H9 (cell line): ENCODE results near the gene LTBP2. TPM values are rescaled to one million over a fixed set of nuclear protein-coding genes. Genes with fewer than 3 reads are reported as not detected.

Source experiments
- DNase-seq: peaks from one replicate; pipeline ENCODE4 v3.0.0-alpha.2; 2017
- H2AFZ ChIP-seq: one replicate; pipeline ENCODE4 v1.6.1; 2013; ENCODE audit warnings: mild to moderate bottlenecking, low read length, control low read depth, moderate library complexity
- H2AK5ac ChIP-seq: 2 replicates; pipeline ENCODE4 v1.6.1; 2013; ENCODE audit warnings: low read length, control low read depth, mixed read lengths; ENCODE audit not compliant: insufficient read length
- H2BK120ac ChIP-seq: one replicate; pipeline ENCODE4 v1.6.1; 2013; ENCODE audit warnings: low read depth, mild to moderate bottlenecking, low read length, control low read depth, inconsistent platforms; ENCODE audit not compliant: poor library complexity, severe bottlenecking
- H2BK12ac ChIP-seq: 2 replicates; pipeline ENCODE4 v1.6.1; 2013; ENCODE audit warnings: low read length, control low read depth, mixed read lengths, low read depth; ENCODE audit not compliant: insufficient read length
- H2BK15ac ChIP-seq: 2 replicates; pipeline ENCODE4 v1.6.1; 2013; ENCODE audit warnings: low read depth, low read length, control low read depth
- H2BK20ac ChIP-seq: one replicate; pipeline ENCODE4 v1.6.1; 2013; ENCODE audit warnings: low read depth, mild to moderate bottlenecking, low read length, control low read depth, inconsistent platforms; ENCODE audit not compliant: poor library complexity, severe bottlenecking
- H2BK5ac ChIP-seq: 2 replicates; pipeline ENCODE4 v1.6.1; 2013; ENCODE audit warnings: low read length, control low read depth, mixed read lengths; ENCODE audit not compliant: insufficient read length
- H3K14ac ChIP-seq: 2 replicates; pipeline ENCODE4 v1.6.1; 2013; ENCODE audit warnings: low read length, control low read depth; ENCODE audit not compliant: insufficient read depth
- H3K18ac ChIP-seq: 2 replicates; pipeline ENCODE4 v1.6.1; 2013; ENCODE audit warnings: low read depth, mild to moderate bottlenecking, mixed read lengths, low read length, control low read depth; ENCODE audit not compliant: insufficient read length
- H3K23ac ChIP-seq: 2 replicates; pipeline ENCODE4 v1.6.1; 2013; ENCODE audit warnings: low read length, control low read depth, mixed read lengths, low read depth; ENCODE audit not compliant: insufficient read length
- H3K23me2 ChIP-seq: 2 replicates; pipeline ENCODE4 v1.6.1; 2013; ENCODE audit warnings: low read depth, mild to moderate bottlenecking, mixed read lengths, low read length, control low read depth; ENCODE audit not compliant: insufficient read length, poor library complexity, severe bottlenecking
- H3K27ac ChIP-seq: 2 replicates; pipeline ENCODE4 v1.5.1; 2013; ENCODE audit warnings: low read length, control low read depth, mixed read lengths, low read depth; ENCODE audit not compliant: insufficient read length
- H3K27me3 ChIP-seq: 2 replicates; pipeline ENCODE4 v1.6.1; 2013; ENCODE audit warnings: low read length, control low read depth, inconsistent platforms; ENCODE audit not compliant: insufficient read depth
- H3K4ac ChIP-seq: 2 replicates; pipeline ENCODE4 v1.6.1; 2013; ENCODE audit warnings: low read depth, mild to moderate bottlenecking, control low read depth, inconsistent platforms, low read length, moderate library complexity
- H3K4me1 ChIP-seq: 2 replicates; pipeline ENCODE4 v1.6.1; 2013; ENCODE audit warnings: low read length, control low read depth, inconsistent platforms; ENCODE audit not compliant: insufficient read depth
- H3K4me2 ChIP-seq: 2 replicates; pipeline ENCODE4 v1.6.1; 2013; ENCODE audit warnings: low read length, control low read depth, mixed read lengths; ENCODE audit not compliant: insufficient read length, insufficient read depth
- H3K56ac ChIP-seq: 2 replicates; pipeline ENCODE4 v1.6.1; 2013; ENCODE audit warnings: low read depth, mild to moderate bottlenecking, mixed read lengths, low read length, control low read depth; ENCODE audit not compliant: insufficient read length
- H3K79me1 ChIP-seq: 2 replicates; pipeline ENCODE4 v1.6.1; 2013; ENCODE audit warnings: low read depth, mild to moderate bottlenecking, moderate library complexity, low read length, control low read depth, inconsistent platforms; ENCODE audit not compliant: insufficient read depth, poor library complexity, severe bottlenecking
- H3K79me2 ChIP-seq: 2 replicates; pipeline ENCODE4 v1.6.1; 2013; ENCODE audit warnings: low read length, control low read depth, inconsistent platforms; ENCODE audit not compliant: insufficient read depth
- H3K9ac ChIP-seq: 2 replicates; pipeline ENCODE4 v1.6.1; 2013; ENCODE audit warnings: low read length, control low read depth, mixed read lengths; ENCODE audit not compliant: insufficient read length; ENCODE audit errors: extremely low read depth
- H3K9me3 ChIP-seq: one replicate; pipeline ENCODE4 v1.6.1; 2013; ENCODE audit warnings: low read depth, low read length, inconsistent platforms; ENCODE audit not compliant: control insufficient read depth
- H3T11ph ChIP-seq: one replicate; pipeline ENCODE4 v1.6.1; 2013; ENCODE audit warnings: mild to moderate bottlenecking, low read length, control low read depth, inconsistent platforms
- H4K20me1 ChIP-seq: one replicate; pipeline ENCODE4 v1.6.1; 2013; ENCODE audit not compliant: control insufficient read depth, insufficient read length, insufficient read depth
- H4K5ac ChIP-seq: 2 replicates; pipeline ENCODE4 v1.6.1; 2013; ENCODE audit warnings: low read depth, mild to moderate bottlenecking, mixed read lengths, low read length, control low read depth; ENCODE audit not compliant: insufficient read length
- H4K8ac ChIP-seq: replicated peaks from 2 replicates; pipeline ENCODE4 v1.6.1; 2013; ENCODE audit warnings: low read length, control low read depth, mixed read lengths, low read depth; ENCODE audit not compliant: insufficient read length
- H4K91ac ChIP-seq: 2 replicates; pipeline ENCODE4 v1.6.1; 2013; ENCODE audit warnings: low read depth, mild to moderate bottlenecking, moderate library complexity, mixed read lengths, low read length, control low read depth; ENCODE audit not compliant: insufficient read length
- H3K27ac Mint-ChIP-seq, 3 experiments: 2 replicates in 2 of 3; 3 replicates in 1 of 3; pipeline ENCODE4 v1.8.0; 2020 to 2021; ENCODE audit warnings: mixed read lengths in 3 of 3, mild to moderate bottlenecking in 1 of 3, moderate library complexity in 1 of 3
- H3K27me3 Mint-ChIP-seq: 2 replicates; pipeline ENCODE4 v1.8.0; 2021; ENCODE audit warnings: low read depth, mild to moderate bottlenecking, moderate library complexity, mixed read lengths
- H3K36me3 Mint-ChIP-seq, 3 experiments: 2 replicates in 2 of 3; 3 replicates in 1 of 3; pipeline ENCODE4 v1.8.0; 2020 to 2021; ENCODE audit warnings: low read depth in 3 of 3, mixed read lengths in 3 of 3; ENCODE audit not compliant: insufficient read depth in 1 of 3
- H3K4me1 Mint-ChIP-seq, 2 experiments: 2 replicates each; pipeline ENCODE4 v1.8.0; 2020; ENCODE audit warnings: mixed read lengths in 2 of 2
- H3K4me3 Mint-ChIP-seq, 2 experiments: 2 replicates in 1 of 2; 3 replicates in 1 of 2; pipeline ENCODE4 v1.8.0; 2020 to 2021; ENCODE audit warnings: mild to moderate bottlenecking in 2 of 2, mixed read lengths in 2 of 2, moderate library complexity in 1 of 2
- H3K9me3 Mint-ChIP-seq, 2 experiments: 2 replicates in 1 of 2; 3 replicates in 1 of 2; pipeline ENCODE4 v1.8.0; 2020; ENCODE audit warnings: mild to moderate bottlenecking in 2 of 2, mixed read lengths in 2 of 2, moderate library complexity in 1 of 2
- CTCF ChIP-seq: fragments of 200-600 bp; sonication (generic); conservative IDR thresholded peaks from 3 replicates; pipeline ENCODE4 v1.8.0; 2021; ENCODE audit warnings: antibody characterized with exemption, mild to moderate bottlenecking
- WGBS: extraction: QIAGEN DNeasy Blood & Tissue Kit; methylation state at CpG from one replicate; pipeline ENCODE4 v1.1.7; 2013; ENCODE audit warnings: missing lambda C conversion rate, low lambda C conversion rate, mixed read lengths; ENCODE audit not compliant: insufficient read length; ENCODE audit errors: extremely low coverage; 5-methylcytosine and 5-hydroxymethylcytosine counted together
- total RNA-seq: library from RNA; stranded (reverse); gene quantifications from 2 replicates; pipeline ENCODE4 v1.2.1, GENCODE V29; 2021

Gene LTBP2
- total RNA-seq, 1 experiment from 2014 or later = 0.77 TPM

GRCh38 chr14:74567646-74568379 lies 44.2 kb downstream of the LTBP2 start:
- H3T11ph ChIP-seq = no peak overlapping the region
- no peak for TF ChIP-seq CTCF
- WGBS = no CpG with 5 or more reads among the region's 21 CpGs

More at GRCh38 chr14:74567646-74568379, 44.2 kb downstream of the LTBP2 start:
- H3K27me3 ChIP-seq = no peaks in the 10 kb centered on the region
- H3K4me2 ChIP-seq = no peak overlapping the region
- H2AFZ ChIP-seq = no peak overlapping the region
- H3K4ac ChIP-seq = no peak overlapping the region
- H3K79me2 ChIP-seq = no peaks in the 10 kb centered on the region
- H4K5ac ChIP-seq = no peak overlapping the region
- H3K23ac ChIP-seq = no peak overlapping the region
- H3K4me1 ChIP-seq = no peaks in the 10 kb centered on the region
- no peak overlapping the region for H3K9ac ChIP-seq
- no peak overlapping the region for H3K56ac ChIP-seq
- Mint-ChIP-seq H3K36me3 (no peaks in the 10 kb centered on the region), H3K9me3 (no peaks in the 10 kb centered on the region), H3K4me3 (peak overlapping the region in 1 of 2 experiments; percentile 13; a peak in 1 of 5 replicates), H3K27ac (no peak overlapping the region; a peak in 2 of 7 replicates), H3K27me3 (no peaks in the 10 kb centered on the region; the same call in 1 of the 2 replicates), H3K4me1 (peaks cover 13 to 28% of the 10 kb centered on the region in 2 experiments)
- no peak overlapping the region for H2BK15ac ChIP-seq
- H4K8ac ChIP-seq = no peak overlapping the region
- no peak overlapping the region for H2BK5ac ChIP-seq
- no peak overlapping the region; the same call in 1 of the 2 replicates for H3K14ac ChIP-seq
- H3K23me2 ChIP-seq = no peaks in the 10 kb centered on the region
- H4K91ac ChIP-seq = no peak overlapping the region
- H2BK12ac ChIP-seq = no peak overlapping the region
- H2AK5ac ChIP-seq = no peak overlapping the region
- no peak overlapping the region for H3K18ac ChIP-seq
- H3K9me3 ChIP-seq = no peaks in the 10 kb centered on the region
- DNase-seq = no peak
- no peak overlapping the region for H2BK120ac ChIP-seq
- H3K27ac ChIP-seq = no peak overlapping the region
- H2BK20ac ChIP-seq = no peak overlapping the region
- no peaks in the 10 kb centered on the region for H3K79me1 ChIP-seq
- no peaks in the 10 kb centered on the region for H4K20me1 ChIP-seq
